Measurements from ENCODE around the gene FDCSP. TPM values are rescaled to one million over a fixed set of nuclear protein-coding genes. Genes with fewer than 3 reads are reported as not detected.

Gene FDCSP
- total RNA-seq, 1 donor, result not detected

GRCh38 chr4:70251945-70252277 lies 26.0 kb downstream of the FDCSP start:
- no peak for DNase-seq (ENCODE audit: insufficient read length, low spot score, missing footprints)
- no peak overlapping the region for H3K4me2 ChIP-seq (ENCODE audit: insufficient read depth, low read length)
- H3K27me3 ChIP-seq (ENCODE audit: insufficient read depth, low read length), result no peaks in the 10 kb centered on the region
- no peak overlapping the region for H3K27ac ChIP-seq (ENCODE audit: low read depth, low read length)
- H3K4me3 ChIP-seq (ENCODE audit: insufficient read depth, low read length), result no peak overlapping the region
- no peaks in the 10 kb centered on the region for H3K36me3 ChIP-seq (ENCODE audit: insufficient read depth, low read length)
- no peaks in the 10 kb centered on the region for H3K79me2 ChIP-seq (ENCODE audit: insufficient read depth, low read length)
- TF ChIP-seq, protein P1, sequence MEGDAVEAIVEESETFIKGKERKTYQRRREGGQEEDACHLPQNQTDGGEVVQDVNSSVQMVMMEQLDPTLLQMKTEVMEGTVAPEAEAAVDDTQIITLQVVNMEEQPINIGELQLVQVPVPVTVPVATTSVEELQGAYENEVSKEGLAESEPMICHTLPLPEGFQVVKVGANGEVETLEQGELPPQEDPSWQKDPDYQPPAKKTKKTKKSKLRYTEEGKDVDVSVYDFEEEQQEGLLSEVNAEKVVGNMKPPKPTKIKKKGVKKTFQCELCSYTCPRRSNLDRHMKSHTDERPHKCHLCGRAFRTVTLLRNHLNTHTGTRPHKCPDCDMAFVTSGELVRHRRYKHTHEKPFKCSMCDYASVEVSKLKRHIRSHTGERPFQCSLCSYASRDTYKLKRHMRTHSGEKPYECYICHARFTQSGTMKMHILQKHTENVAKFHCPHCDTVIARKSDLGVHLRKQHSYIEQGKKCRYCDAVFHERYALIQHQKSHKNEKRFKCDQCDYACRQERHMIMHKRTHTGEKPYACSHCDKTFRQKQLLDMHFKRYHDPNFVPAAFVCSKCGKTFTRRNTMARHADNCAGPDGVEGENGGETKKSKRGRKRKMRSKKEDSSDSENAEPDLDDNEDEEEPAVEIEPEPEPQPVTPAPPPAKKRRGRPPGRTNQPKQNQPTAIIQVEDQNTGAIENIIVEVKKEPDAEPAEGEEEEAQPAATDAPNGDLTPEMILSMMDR (IDR thresholded peaks at IDR 0.05; ENCODE audit: extremely low read depth, low read depth, low read length), result no peak
- H3K4me1 ChIP-seq (ENCODE audit: insufficient read depth, low read length), result no peaks in the 10 kb centered on the region
- no peak overlapping the region for H2AFZ ChIP-seq (ENCODE audit: low read length)
- H3K9me3 ChIP-seq (ENCODE audit: low read depth, low read length), result no peaks in the 10 kb centered on the region
- no peaks in the 10 kb centered on the region for H4K20me1 ChIP-seq (ENCODE audit: insufficient read depth, low read length)

DNA sequence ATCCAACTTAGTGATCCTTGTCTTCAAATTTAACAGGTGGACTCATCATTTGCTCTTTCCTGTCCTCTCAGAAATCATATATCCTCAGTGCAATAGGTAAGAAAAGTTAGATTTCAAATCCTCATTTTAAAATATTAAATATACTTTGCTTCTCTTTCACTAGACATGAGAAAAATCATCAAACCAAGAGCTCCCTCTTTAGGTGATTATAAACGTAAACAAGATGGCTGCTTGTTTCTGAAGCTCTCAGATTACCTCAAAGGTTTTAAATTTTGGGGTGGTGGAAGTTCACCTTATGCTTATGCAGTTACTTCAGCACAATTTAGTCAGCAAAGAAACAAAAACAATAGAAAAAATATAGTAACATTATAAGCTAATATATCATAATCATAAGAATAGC lies 43.8 kb downstream of the FDCSP start:
- TF ChIP-seq, protein P1 (IDR thresholded peaks at IDR 0.05; ENCODE audit: extremely low read depth, low read depth, low read length), result no peak
- DNase-seq (ENCODE audit: insufficient read length, low spot score, missing footprints), result no peak
- no peak overlapping the region for H3K27ac ChIP-seq (ENCODE audit: low read depth, low read length)
- H3K4me3 ChIP-seq (ENCODE audit: insufficient read depth, low read length), result no peak overlapping the region
- no peaks in the 10 kb centered on the region for H4K20me1 ChIP-seq (ENCODE audit: insufficient read depth, low read length)
- no peak overlapping the region for H3K4me2 ChIP-seq (ENCODE audit: insufficient read depth, low read length)
- no peaks in the 10 kb centered on the region for H3K4me1 ChIP-seq (ENCODE audit: insufficient read depth, low read length)
- no peak overlapping the region for H2AFZ ChIP-seq (ENCODE audit: low read length)
- H3K9me3 ChIP-seq (ENCODE audit: low read depth, low read length), result no peaks in the 10 kb centered on the region
- H3K79me2 ChIP-seq (ENCODE audit: insufficient read depth, low read length), result no peaks in the 10 kb centered on the region
- no peaks in the 10 kb centered on the region for H3K36me3 ChIP-seq (ENCODE audit: insufficient read depth, low read length)
- H3K27me3 ChIP-seq (ENCODE audit: insufficient read depth, low read length), result no peaks in the 10 kb centered on the region

GRCh38 chr4:70277121-70277520 lies 51.2 kb downstream of the FDCSP start:
- TF ChIP-seq, protein P1 (IDR thresholded peaks at IDR 0.05; ENCODE audit: extremely low read depth, low read depth, low read length), result no peak
- H3K27me3 ChIP-seq (ENCODE audit: insufficient read depth, low read length), result no peaks in the 10 kb centered on the region
- no peaks in the 10 kb centered on the region for H4K20me1 ChIP-seq (ENCODE audit: insufficient read depth, low read length)
- H3K36me3 ChIP-seq (ENCODE audit: insufficient read depth, low read length), result no peaks in the 10 kb centered on the region
- no peak overlapping the region for H2AFZ ChIP-seq (ENCODE audit: low read length)
- H3K27ac ChIP-seq (ENCODE audit: low read depth, low read length), result no peak overlapping the region
- no peak for DNase-seq (ENCODE audit: insufficient read length, low spot score, missing footprints)
- no peaks in the 10 kb centered on the region for H3K79me2 ChIP-seq (ENCODE audit: insufficient read depth, low read length)
- no peaks in the 10 kb centered on the region for H3K9me3 ChIP-seq (ENCODE audit: low read depth, low read length)
- H3K4me2 ChIP-seq (ENCODE audit: insufficient read depth, low read length), result no peak overlapping the region
- H3K4me3 ChIP-seq (ENCODE audit: insufficient read depth, low read length), result no peak overlapping the region
- no peaks in the 10 kb centered on the region for H3K4me1 ChIP-seq (ENCODE audit: insufficient read depth, low read length)

DNA sequence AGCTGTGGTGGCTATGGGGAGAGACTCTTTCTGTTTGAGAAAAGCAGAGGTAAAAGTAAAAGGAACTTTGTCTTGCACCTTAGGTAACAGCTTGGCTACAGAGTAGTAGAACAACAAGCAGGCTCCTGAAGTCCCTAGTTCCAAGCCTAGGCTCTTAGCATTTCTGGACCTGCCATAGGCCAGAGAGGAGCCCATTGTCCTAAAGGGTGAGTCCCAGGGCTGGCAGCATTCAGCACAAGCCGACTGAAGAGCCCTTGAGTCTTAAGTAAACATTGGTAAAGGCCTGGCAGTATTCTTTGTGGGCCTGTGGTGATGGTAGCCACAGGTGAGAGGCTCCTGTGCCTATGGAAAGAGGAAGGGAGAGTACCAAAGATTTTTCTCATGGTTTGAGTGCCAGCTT lies 54.6 kb downstream of the FDCSP start:
- Histone ChIP-seq H3K27me3 (ENCODE audit: insufficient read depth, low read length) (no peaks in the 10 kb centered on the region), H3K27ac (ENCODE audit: low read depth, low read length) (no peak overlapping the region), H3K79me2 (ENCODE audit: insufficient read depth, low read length) (no peaks in the 10 kb centered on the region), H2AFZ (ENCODE audit: low read length) (no peak overlapping the region), H3K36me3 (ENCODE audit: insufficient read depth, low read length) (no peaks in the 10 kb centered on the region), H3K4me1 (ENCODE audit: insufficient read depth, low read length) (no peaks in the 10 kb centered on the region), H3K4me3 (ENCODE audit: insufficient read depth, low read length) (no peak overlapping the region), H4K20me1 (ENCODE audit: insufficient read depth, low read length) (no peaks in the 10 kb centered on the region), H3K9me3 (ENCODE audit: low read depth, low read length) (no peaks in the 10 kb centered on the region), H3K4me2 (ENCODE audit: insufficient read depth, low read length) (no peak overlapping the region)
- no peak for DNase-seq (ENCODE audit: insufficient read length, low spot score, missing footprints)
- TF ChIP-seq, protein P1 (IDR thresholded peaks at IDR 0.05; ENCODE audit: extremely low read depth, low read depth, low read length), result no peak

Other genes with a start within 250 kb of the FDCSP start
- gene STATH, start 230.2 kb upstream of the FDCSP start, total RNA-seq, result not detected in 2 replicates
- gene HTN3, start 197.7 kb upstream of the FDCSP start, total RNA-seq, result not detected in 2 replicates
- gene HTN1, start 175.7 kb upstream of the FDCSP start, total RNA-seq, result not detected in 2 replicates
- gene PRR27, start 71.9 kb upstream of the FDCSP start, total RNA-seq, result not detected in 2 replicates
- gene ODAM, start 30.4 kb upstream of the FDCSP start, total RNA-seq, result not detected in 2 replicates
- gene CSN3, start 16.5 kb downstream of the FDCSP start, total RNA-seq, result not detected in 2 replicates
- not detected in 2 replicates for gene CABS1, start 108.9 kb downstream of the FDCSP start, total RNA-seq
- gene SMR3A, start 134.6 kb downstream of the FDCSP start, total RNA-seq, result not detected in 2 replicates
- not detected in 2 replicates for gene SMR3B, start 157.0 kb downstream of the FDCSP start, total RNA-seq
- gene OPRPN, start 171.8 kb downstream of the FDCSP start, total RNA-seq, result not detected in 2 replicates
- gene MUC7, start 246.1 kb downstream of the FDCSP start, total RNA-seq, result not detected in 2 replicates

All from osteoblast (primary cell).